Kidney (tissue), 14 donors: ENCODE data around the gene ATP7B. TPM values are rescaled to one million over a fixed set of nuclear protein-coding genes. Genes with fewer than 3 reads are reported as not detected.

Experiments
- DNase-seq, 5 donors: peaks; one replicate each; pipeline ENCODE4 v3.0.0-alpha.2; 2013 to 2020
- FAIRE-seq: peaks from 2 replicates; lab custom pipeline; 2012; peaks lifted over from hg19 to GRCh38; lab: Jason Lieb, UNC
- H3K27ac ChIP-seq, 2 donors: one replicate each; pipeline ENCODE4 v1.7.0; 2013; ENCODE audit warnings: low read depth in 2 of 2, low read length in 2 of 2, inconsistent platforms in 1 of 2
- H3K27me3 ChIP-seq: one replicate; pipeline ENCODE4 v1.7.1; 2013; ENCODE audit warnings: low read length, inconsistent platforms; ENCODE audit not compliant: control insufficient read depth, insufficient read depth
- H3K36me3 ChIP-seq, 3 donors: one replicate each; pipeline versions ENCODE4 v1.7.0 to v1.7.1; 2013; ENCODE audit warnings: low read length in 3 of 3, control low read depth in 1 of 3, inconsistent platforms in 1 of 3; ENCODE audit not compliant: insufficient read depth in 3 of 3, control insufficient read depth in 2 of 3
- H3K4me1 ChIP-seq, 3 donors: one replicate each; pipeline versions ENCODE4 v1.7.0 to v1.7.1; 2013; ENCODE audit warnings: low read length in 3 of 3, inconsistent platforms in 1 of 3, low read depth in 1 of 3; ENCODE audit not compliant: control insufficient read depth in 2 of 3, insufficient read depth in 2 of 3
- H3K4me3 ChIP-seq, 3 donors: one replicate each; pipeline versions ENCODE4 v1.7.0 to v1.8.1; 2013; ENCODE audit warnings: low read length in 3 of 3, control low read depth in 1 of 3, inconsistent platforms in 1 of 3
- H3K9ac ChIP-seq, 3 donors: one replicate each; pipeline versions ENCODE4 v1.7.0 to v1.7.1; 2013; ENCODE audit warnings: low read length in 3 of 3, control low read depth in 1 of 3, inconsistent platforms in 1 of 3
- H3K9me3 ChIP-seq, 3 donors: one replicate each; pipeline versions ENCODE4 v1.7.0 to v1.7.1; 2013; ENCODE audit warnings: low read length in 3 of 3, control low read depth in 1 of 3, inconsistent platforms in 1 of 3; ENCODE audit not compliant: control insufficient read depth in 2 of 3, insufficient read depth in 1 of 3
- intact Hi-C: fragments of 100-400 bp; cut with DNase I; formaldehyde crosslinking; loops from one replicate; pipeline ENCODE4 v1.11.1; 2022
- polyA plus RNA-seq: library from polyadenylated mRNA; stranded (reverse); fragments of 350-450 nt; fragmentation: Illumina TruSeq; extraction: RNeasy Lipid Tissue Mini Kit (QIAGEN cat#74804); gene quantifications from one replicate; pipeline ENCODE4 v1.2.3, GENCODE V29; 2014; ENCODE audit warnings: low read depth, low replicate concordance; ENCODE audit not compliant: insufficient read depth
- total RNA-seq: library from RNA; stranded (reverse); fragmentation: NEBNext Ultra II Directional; extraction: Animal tissue kit (Norgen Biotek cat#: 25700); gene quantifications from one replicate; pipeline ENCODE4 v1.2.1, GENCODE V29; 2021
- TF ChIP-seq, protein P1 (sequence below): IDR thresholded peaks from 3 replicates; pipeline ENCODE4 v1.5.1; 2012; ENCODE audit warnings: mild to moderate bottlenecking, moderate library complexity, borderline replicate concordance; ENCODE audit not compliant: insufficient read depth; ENCODE audit errors: extremely low read depth
- donor health status: control.
- donor health status: control.
- donor health status: control.
- donor health status: control.
- donor health status: control.
- donor health status: DM: yes; HTN: yes; CAD: no.
- donor health status: Normal renal cell carcinoma (clear cell type).

The ATP7B gene
- total and polyA plus RNA-seq, 2 donors from 2014 or later, result 2.0 to 5.7 TPM

DNA sequence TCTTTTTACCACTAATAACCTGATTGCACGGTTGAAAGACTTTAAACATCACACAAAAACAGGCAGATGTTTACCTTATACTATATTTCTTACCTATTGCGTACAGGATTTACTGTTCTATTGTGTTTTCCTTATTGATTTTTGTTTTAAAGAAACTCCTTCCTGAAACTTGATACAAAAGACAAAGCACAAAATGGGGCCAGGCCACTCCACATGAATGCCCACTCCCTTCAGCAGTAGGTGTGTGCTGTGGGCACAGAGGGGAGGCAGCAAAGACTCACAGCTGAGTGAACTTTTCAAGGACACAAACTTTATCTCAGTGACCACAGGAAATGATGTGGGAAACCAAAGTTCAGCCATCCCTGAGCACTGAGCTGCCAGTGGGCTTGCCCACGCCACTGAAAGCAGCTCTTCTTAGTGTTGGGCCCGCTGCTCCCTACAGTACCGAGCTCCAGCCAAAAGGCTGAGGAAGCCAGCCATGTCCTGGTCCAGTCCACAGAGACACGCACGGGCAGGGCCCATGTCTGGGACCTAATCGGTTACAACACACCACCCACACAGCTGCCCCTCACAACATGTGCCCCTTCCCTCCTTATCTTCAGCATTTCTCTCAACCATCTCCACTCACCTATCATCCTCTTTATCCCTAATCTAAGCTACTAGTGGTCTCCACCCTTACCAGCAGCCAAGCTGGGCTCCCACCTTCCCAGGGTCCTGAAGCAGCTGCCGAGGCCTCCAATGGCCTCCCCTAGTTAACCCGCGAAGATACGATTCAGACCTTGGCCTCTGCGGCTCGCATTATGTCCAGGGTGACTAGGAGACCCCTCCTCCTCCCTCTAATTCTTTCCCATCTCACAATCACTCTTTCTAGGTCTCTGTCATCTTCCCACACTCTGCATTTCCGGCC lies 39.5 kb downstream of the ATP7B start:
- Histone ChIP-seq H3K4me3 (no peak overlapping the region), H3K9ac (no peak overlapping the region), H3K9me3 (no peaks in the 10 kb centered on the region), H3K27me3 (no peaks in the 10 kb centered on the region), H3K36me3 (peaks cover 0 to 2% (median 0%) of the 10 kb centered on the region in 3 donors), H3K4me1 (no peaks in the 10 kb centered on the region), H3K27ac (no peak overlapping the region)
- FAIRE-seq, result no peak
- TF ChIP-seq, protein P1, sequence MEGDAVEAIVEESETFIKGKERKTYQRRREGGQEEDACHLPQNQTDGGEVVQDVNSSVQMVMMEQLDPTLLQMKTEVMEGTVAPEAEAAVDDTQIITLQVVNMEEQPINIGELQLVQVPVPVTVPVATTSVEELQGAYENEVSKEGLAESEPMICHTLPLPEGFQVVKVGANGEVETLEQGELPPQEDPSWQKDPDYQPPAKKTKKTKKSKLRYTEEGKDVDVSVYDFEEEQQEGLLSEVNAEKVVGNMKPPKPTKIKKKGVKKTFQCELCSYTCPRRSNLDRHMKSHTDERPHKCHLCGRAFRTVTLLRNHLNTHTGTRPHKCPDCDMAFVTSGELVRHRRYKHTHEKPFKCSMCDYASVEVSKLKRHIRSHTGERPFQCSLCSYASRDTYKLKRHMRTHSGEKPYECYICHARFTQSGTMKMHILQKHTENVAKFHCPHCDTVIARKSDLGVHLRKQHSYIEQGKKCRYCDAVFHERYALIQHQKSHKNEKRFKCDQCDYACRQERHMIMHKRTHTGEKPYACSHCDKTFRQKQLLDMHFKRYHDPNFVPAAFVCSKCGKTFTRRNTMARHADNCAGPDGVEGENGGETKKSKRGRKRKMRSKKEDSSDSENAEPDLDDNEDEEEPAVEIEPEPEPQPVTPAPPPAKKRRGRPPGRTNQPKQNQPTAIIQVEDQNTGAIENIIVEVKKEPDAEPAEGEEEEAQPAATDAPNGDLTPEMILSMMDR, result no peak
- intact Hi-C loops, result no loop called here
- peak in 2 of 5 donors; percentile 22 to 25 for DNase-seq

DNA sequence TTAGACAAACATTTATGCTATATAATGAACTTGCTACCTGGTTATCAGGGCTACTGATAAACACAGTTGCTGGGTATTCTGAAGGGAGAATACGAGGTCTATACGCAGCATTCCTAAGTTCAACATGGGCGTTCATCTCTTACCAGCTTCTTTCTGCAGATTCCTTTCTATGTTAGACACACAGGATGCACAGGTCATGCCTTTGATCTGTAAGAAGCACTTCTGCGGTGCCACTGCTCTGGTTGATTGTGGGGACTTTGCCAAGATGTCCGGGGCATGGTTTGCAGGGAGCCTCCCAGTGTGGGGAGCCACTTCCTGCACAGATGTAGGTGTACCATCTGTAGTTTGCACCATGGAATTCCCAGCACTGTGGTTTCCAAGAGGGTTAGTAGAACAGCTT lies 40.9 kb downstream of the ATP7B start:
- Histone ChIP-seq H3K9me3 (no peaks in the 10 kb centered on the region), H3K9ac (no peak overlapping the region), H3K4me3 (no peak overlapping the region), H3K27ac (no peak overlapping the region), H3K36me3 (peaks cover 0 to 2% (median 0%) of the 10 kb centered on the region in 3 donors), H3K4me1 (no peaks in the 10 kb centered on the region), H3K27me3 (no peaks in the 10 kb centered on the region)
- FAIRE-seq, result no peak
- no peak for DNase-seq
- TF ChIP-seq, protein P1, result no peak
- intact Hi-C loops, result no loop called here

DNA sequence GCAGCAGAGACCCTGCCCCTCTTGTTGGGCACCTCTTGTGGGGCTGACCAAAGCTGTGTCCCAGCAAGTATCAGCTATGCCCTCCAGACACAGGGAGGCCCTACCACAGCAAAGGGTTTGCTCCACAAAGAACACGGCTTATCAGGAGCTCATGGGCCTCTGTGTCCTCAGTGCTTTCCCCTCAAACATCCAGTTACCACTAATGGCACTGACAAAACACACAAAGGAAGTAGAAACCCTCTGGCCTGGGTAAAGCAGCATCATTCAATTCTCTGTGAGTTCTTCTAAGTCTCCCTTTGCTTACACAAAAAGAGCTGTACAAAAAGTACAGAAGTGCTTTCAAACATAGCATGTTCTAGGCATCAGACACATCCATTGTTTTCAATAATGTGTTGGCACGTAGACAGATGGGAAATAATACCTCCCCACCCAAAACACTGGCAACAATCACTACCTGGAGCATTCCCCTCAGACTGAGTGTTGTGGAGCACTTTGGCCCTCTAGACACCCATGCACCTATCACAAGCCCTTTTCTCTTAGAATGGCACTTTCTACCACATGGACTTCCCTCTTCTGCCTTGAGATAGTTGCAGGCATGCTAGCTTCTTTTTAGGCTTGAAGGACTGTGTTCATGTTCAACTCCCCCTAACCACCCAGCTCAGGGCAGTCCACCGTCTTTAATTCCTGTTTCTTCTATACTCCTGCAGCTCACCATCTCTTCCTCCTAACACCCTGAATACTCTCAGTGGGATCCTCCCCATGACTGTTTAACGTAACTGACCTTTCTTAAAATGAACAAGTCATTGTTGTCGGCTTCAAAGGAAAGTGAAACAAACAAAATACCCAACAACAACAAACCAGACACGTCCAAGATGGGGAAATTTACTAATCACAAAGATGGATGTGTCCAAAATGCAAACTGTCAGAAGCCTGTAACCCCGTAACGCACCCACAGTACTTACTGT lies 43.5 kb downstream of the ATP7B start:
- TF ChIP-seq, protein P1, result no peak
- FAIRE-seq (no peak), DNase-seq (no peak)
- intact Hi-C loops, result no loop called here
- no peaks in the 10 kb centered on the region for H3K9me3 ChIP-seq
- H3K9ac ChIP-seq, result no peak overlapping the region
- H3K4me3 ChIP-seq, result no peak overlapping the region
- H3K36me3 ChIP-seq, result peaks cover 0 to 2% (median 0%) of the 10 kb centered on the region in 3 donors
- no peaks in the 10 kb centered on the region for H3K27me3 ChIP-seq
- H3K27ac ChIP-seq, result no peak overlapping the region
- H3K4me1 ChIP-seq, result no peaks in the 10 kb centered on the region
